HG03175 (cell line): ENCODE results near the gene FBXW4.
A peak's percentile ranks its signal among the peaks of the same experiment; 100 is the strongest.

Source experiments
- ATAC-seq: cut with Tn5 transposase; IDR thresholded peaks from one replicate; pipeline ENCODE4 v1.9.1; 2021; ENCODE audit warnings: mild to moderate bottlenecking, moderate library complexity; ENCODE audit not compliant: unreplicated experiment

Gene FBXW4

GRCh38 chr10:101704331-101704730 lies 9.4 kb upstream of the FBXW4 start:
- no peak for ATAC-seq

DNA sequence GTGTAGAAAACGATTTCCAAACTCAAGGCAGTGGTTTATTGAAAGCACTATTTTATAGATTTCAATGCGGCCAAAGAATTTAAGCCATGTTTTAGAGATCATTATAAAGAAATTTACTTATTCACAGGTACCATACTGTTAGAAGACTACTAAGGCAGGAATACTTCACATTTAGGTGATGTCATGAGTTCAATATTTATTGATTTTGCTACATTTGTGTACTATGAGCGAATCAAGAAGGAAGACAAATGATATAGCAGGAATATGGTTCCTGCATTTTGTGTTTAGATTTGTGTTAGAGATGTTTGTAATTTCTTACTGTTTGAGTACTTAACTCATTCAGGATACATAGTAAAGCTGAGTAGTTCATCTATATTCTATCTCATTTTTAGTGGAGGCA lies 1.7 kb upstream of the FBXW4 start:
- ATAC-seq = no peak

GRCh38 chr10:101695404-101695890 lies 477 bp upstream of the FBXW4 start:
- ATAC-seq = no peak

- peak; percentile 66 for ATAC-seq
Measured at GRCh38 chr10:101693978-101694673, 844 bp downstream of the FBXW4 start.

- ATAC-seq = peak; percentile 30
Measured at GRCh38 chr10:101693651-101693977, 1.4 kb downstream of the FBXW4 start.

DNA sequence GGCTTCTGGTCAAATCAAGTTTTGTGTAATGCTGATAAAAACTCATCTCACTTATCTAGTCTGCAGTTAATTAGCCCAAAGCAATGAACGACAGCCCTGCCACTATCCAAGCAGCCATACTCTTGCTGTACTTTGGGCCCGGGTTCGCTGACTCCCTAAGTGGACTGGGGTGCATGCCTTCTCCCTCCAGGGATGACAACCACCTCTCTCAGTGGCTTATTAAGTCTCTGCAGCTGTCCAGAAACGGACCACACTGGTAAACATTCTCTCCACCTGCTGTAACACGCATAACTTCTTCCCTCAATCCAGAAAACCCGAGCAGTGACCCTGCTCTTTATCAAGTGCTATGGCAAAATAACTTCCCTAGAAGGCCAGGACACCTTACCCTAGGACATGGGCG lies 3.9 kb downstream of the FBXW4 start:
- ATAC-seq = no peak

GRCh38 chr10:101690461-101690860 lies 4.5 kb downstream of the FBXW4 start:
- ATAC-seq = no peak

DNA sequence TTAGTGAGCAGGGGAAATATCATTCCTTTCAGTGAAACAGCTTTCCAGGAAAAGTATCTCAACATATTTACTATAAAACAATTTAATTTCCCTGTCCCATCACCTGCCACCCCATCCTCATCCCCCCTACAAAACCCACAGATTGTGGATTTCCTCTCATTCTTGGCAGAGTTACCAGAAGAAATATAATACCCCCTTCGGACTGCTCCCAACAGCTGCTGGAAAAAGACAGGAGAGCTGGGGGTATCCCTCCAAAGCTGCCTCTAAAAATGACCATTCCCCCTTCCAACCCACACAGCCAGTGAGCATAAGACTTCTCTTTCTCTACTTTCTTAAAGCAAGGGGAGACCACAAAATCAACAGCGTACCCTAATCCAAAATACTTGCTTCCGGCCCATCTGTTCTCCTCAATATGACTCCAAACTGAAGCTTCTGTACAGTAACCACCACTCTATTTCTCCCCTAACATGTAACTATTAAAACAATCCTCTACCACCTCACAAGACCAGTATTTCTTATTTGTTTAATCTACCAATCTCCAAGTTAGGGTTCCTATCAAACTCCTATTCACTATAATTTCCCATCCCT lies 7.8 kb downstream of the FBXW4 start:
- ATAC-seq = no peak

DNA sequence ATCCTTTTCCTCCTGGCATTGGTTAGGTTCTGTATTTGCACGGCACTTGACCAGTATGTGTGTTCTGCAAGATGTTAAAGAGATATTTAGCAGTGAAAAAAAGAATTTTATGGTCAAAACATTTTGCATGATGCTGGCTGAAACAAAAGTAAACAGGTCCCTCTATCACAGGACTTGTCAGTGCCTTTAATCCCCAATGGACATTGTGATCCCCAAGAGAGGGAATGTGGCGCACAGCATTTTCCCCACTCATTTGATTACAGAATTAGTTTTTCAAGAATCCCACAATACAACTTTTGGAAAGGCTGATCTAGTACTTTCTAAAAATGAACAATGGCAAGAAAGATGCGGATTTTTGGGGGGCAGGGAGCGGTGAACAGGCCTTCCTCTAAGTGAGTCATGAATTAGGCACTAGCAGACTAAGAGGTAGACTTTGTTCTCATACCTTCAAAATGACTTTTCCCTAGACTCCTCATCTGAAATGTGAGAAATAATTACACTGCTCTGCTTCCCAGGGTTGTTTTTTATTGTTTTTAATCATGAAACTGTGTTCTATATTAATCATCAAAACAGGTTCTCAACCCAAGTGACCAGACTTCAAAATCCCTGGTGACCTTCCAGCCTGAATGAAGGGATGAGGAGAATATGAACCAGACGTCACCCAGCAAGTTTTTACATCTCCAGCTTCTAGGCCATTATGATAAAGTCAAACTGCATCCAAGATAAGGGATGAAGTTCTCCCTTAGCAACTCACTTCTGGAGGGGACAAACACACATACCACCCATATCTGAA lies 8.6 kb downstream of the FBXW4 start:
- no peak for ATAC-seq

DNA sequence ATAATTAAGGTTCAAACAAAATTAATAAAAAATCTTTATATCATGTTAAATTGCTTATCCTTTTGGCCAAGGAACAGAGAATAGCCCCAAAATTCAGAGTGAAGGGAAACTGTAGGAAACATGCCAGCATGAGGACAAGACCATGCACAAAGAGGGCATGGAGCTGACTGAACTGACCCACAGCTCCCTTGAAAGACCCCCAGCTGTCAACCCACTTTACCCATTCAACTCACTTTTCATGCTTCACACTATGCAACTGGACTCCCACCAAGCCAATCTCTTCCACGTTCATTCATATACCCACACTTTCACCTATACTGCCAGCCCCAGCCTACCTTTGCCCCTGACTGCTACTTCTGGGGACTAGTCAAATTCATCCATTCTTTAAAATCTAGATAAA lies 10.2 kb downstream of the FBXW4 start:
- no peak for ATAC-seq

DNA sequence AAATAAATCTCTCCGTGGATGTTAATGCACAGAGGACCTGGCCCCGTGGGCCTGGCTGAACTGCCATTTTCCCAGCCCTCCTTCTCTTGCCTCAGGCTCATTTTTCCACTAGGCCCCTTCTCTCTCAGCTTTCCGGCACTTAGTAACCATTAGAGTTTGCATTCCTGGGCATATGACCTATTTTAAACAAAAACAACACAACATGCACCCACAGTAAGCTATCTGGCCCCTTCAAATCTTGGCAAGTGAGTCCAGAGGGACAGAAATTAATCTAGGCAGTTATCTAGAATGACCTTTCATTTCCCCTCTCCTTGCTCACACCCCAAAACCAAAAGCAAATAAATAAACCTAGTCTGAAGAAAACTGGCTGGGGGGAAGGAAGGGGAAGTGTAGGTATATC lies 11.7 kb downstream of the FBXW4 start:
- no peak for ATAC-seq

GRCh38 chr10:101682172-101682825 lies 12.7 kb downstream of the FBXW4 start:
- ATAC-seq = no peak

DNA sequence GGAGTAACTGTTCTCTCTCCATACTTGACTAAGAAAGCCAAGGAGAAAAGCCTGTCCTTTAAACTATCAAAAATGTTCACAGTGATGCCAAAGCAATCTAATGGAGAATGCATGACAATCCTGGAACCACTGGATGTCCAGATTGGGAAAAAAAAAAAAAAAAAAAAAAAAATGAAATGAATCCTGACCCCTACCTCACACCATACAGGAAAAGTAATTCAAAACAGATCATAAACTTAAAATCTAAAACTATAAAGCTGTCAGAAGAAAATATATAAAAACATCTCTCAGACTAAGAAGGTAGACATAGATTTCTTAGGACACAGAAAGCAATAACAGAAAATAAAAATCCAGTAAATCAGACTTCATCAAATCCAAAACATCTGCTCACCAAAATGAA lies 18.4 kb downstream of the FBXW4 start:
- no peak for ATAC-seq

DNA sequence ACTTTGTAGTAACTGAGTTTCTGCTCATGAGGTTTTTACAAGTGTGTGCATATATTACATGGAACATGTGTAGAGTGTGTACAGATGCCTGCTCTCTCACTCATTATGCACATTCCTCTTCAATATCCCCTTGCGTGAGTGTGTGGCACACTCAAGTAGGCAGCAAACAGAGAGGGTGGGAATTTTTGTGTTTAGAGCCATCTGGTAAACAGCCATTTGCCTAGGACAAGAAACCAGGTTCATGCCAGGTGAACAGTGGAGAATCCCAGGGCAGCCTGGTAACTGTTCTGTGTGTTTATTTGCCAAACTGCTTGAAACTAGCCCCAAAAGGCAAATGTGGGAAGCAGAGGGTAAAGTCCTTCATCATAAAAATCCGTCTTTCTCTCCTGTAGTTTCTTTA lies 19.9 kb downstream of the FBXW4 start:
- no peak for ATAC-seq

GRCh38 chr10:101672536-101672935 lies 22.4 kb downstream of the FBXW4 start:
- ATAC-seq = no peak

GRCh38 chr10:101671453-101671852 lies 23.5 kb downstream of the FBXW4 start:
- ATAC-seq = peak; percentile 75

GRCh38 chr10:101670635-101671034 lies 24.3 kb downstream of the FBXW4 start:
- no peak for ATAC-seq

DNA sequence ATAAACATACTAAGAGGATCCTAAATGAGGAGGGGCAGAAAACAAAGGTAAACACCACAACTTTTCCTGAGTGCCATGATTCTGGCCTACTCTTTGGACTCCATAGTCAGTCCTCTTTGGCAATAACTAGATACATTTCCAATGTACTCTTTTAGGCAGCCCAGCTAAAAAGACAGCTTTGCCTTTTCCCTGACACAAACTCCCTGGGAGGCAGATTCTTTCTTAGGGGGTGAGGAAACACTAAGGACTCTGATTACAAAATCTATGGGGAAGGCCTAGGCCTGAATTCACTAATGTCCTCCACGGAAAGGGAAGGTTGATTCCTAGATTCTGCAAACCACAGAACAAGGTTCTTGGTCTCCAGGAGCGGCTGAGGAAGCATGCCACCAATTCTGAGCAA lies 25.8 kb downstream of the FBXW4 start:
- no peak for ATAC-seq

DNA sequence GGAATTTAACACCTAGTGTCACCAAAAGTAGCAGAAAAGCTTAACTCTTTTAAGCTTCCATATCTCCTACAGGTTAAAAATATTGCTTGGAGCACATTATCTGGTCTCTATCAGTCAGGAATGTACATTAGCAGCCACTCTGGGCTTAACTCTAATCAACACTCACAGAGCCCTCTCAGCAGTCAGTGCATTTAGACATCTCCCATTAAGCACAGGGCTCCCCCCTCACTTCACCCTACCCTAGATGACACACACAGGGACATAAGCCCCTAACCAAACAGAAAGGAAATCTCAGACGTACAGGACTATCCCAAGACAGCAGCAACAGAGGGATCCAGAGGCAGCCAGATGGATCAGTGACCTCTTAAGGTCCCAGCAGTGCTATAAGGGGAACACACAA lies 26.4 kb downstream of the FBXW4 start:
- ATAC-seq = no peak

DNA sequence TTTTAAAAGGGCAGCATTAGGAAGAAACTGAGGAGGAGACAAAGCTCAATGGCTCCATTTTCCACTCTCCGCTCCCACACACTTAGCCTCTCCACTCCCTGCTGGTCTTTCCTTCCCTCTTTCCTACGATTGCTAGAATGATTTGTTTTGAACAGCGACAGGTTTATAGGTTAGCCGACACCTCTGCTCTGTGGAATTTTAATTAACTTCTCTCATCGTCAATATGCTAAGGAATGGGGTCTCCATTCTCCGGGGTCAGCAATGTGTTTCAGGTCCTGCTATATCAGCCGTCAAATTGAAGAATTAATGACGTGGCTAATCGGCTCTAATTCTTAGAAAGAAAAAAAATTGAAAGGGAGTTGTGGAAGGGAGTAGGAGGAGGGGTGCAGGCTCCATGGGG lies 28.9 kb downstream of the FBXW4 start:
- ATAC-seq = no peak

DNA sequence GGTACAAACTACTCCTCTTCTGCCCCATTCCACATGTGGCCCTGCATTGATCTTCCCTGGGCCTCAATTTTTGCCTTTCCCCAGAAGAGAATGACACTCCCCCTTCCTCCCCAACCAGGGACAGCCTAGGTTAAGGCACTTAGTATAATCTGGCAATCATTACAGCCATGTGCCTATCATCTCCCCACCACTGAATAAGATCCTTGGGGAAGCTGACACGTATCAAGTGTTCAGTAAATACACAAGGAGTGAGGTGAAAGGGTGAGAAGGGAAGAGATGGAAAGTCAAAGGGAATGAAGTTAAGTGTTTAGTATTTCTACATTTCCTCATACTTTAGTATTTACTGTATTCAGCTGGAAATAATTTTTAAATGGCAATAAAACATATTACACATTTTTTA lies 31.9 kb downstream of the FBXW4 start:
- no peak for ATAC-seq

DNA sequence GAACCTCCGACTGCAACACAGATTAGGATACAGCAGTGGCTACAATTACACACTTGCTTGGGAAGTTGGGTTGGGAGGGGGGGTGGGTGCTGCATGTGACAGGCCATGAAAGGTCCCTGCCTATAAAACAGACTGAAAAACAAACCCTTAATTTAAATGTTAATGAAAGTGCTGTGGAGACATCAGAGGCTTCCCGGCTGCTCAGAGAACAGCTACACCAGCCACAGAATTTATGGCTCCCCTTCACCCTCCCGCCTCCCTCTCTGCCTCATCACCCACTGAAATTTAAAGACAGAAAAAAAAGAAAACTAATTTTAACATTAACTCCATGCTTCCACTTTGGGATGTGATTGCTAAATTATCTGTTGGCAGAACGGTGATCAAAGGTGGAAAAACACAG lies 34.7 kb downstream of the FBXW4 start:
- no peak for ATAC-seq
